ENCODE data around the gene LRP1B. TPM values are rescaled to one million over a fixed set of nuclear protein-coding genes. Genes with fewer than 3 reads are reported as not detected.
"Not testable (repeated sequence)": the region's sequence is repeated elsewhere in the genome, so short reads cannot be mapped to it uniquely, and the experiment has no call there.

LRP1B gene
- polyA plus RNA-seq, 4 donors: 0.92 to 3.7 (median 1.3) TPM

DNA sequence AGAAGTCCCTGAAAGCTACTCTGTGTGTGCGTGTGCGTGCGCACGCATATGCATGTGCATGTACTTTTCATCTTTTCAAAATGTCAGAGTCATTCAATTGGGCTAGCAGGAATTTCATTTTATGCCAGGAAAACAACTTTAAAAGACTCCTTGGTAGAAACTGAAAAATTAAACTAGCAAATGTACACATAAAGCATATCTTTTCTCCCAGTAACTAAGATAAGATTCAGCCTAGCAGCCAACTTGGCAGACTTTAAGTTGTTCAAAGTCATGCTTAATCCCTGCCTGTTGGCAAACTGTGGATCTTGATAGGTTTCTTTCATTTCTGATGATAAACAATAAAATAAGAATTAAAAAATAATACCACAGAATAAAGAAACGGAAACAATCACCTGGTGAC lies 1129.1 kb downstream of the LRP1B start:
- DNase-seq (ENCODE audit: low read depth in 4 of 4, low spot score in 3 of 4): no peak

DNA sequence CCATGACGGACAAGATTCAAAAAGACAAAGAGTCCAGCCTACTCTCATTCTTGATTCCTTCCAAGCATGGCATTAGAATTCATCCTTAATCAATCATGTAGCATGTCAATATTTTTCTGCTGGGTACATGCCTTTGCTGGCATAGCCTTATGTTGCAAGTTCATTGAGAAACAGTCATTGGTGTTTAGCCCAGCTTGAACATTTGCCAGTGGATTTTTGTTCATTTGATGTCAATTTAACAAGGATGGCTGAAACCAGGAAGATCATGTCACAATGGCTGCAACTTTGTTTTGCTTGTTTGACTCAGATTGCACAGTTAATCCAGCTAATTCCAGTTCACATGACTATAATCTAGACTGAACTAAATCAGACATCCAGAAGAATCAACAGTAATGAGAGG lies 1132.2 kb downstream of the LRP1B start:
- DNase-seq (ENCODE audit: low read depth in 4 of 4, low spot score in 3 of 4): no peak

DNA sequence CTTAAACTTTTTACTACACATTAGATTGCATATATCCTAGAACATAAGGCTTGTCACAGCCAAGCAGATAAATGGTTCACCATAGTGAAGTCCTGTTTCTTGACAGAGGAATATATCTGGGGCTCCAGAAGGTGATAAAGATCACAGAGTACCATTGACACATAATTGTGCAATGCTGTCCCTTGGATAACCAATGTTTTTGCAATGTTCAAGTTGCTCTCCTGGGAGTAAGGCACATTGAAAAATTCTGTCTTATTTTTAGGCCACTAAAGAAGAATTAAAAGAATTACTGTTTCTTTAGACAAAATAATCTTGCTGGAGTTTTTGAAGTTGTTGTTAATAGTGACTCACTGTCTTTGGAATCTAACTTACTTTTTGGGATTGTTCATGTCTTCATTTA lies 1132.8 kb downstream of the LRP1B start:
- no peak for DNase-seq (ENCODE audit: low read depth in 4 of 4, low spot score in 3 of 4)

DNA sequence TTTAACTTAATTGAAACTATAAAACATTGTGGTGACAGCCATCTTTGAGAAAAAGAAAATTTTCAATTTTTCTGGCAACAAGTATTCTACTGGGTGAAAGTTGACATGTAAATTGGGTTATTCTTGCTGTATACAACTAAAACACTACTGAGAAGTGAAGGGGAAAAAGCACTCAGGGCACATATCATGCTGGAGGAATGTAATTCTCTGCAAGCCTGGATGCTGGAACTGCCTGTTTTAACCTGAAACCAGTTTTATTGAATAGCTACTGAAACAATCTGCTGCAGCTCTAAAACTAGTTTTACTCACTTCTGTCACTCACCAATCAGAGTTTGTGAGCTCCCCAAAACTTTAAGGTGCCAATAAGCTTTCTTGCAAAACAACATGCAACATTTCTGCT lies 1136.0 kb downstream of the LRP1B start:
- DNase-seq (ENCODE audit: low read depth in 4 of 4, low spot score in 3 of 4): no peak

DNA sequence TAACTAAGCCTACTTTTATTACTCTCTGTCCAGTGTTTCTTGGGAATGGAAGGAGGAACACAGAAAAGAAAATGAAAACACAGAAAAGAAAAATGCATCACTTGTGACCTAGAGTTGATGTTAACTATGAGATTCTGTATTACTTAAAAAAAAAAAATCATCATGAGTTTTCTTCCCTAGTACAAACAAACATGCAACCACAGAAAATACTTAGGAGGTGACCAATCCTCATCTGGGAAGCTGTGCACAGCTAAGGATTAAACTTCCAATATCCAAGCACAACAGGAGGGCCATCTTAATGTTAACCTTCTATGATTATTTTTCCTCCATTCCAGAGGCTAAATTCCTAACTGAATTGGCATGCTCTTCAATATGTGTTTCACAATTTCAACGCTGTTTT lies 1140.4 kb downstream of the LRP1B start:
- no peak for DNase-seq (ENCODE audit: low read depth in 4 of 4, low spot score in 3 of 4)

DNA sequence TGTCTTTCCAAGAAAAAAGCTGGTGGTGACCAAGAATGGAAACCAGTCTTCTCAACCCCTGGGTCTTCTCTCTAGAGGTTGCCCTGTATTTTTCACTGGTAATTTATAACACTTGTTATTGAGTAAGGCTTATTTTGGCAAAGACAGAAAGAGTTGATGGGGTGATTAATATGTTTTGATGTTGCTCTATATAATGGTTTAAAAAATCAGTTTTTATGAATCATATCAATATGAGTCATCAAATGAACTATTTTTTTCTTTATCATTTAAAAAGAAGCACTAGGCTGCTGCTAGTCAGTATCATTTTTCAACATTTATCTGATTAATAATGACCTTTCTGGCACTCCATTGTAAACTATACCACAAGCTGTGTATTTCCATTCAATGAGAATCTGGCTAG lies 1142.2 kb downstream of the LRP1B start:
- DNase-seq (ENCODE audit: low read depth in 4 of 4, low spot score in 3 of 4): no peak

DNA sequence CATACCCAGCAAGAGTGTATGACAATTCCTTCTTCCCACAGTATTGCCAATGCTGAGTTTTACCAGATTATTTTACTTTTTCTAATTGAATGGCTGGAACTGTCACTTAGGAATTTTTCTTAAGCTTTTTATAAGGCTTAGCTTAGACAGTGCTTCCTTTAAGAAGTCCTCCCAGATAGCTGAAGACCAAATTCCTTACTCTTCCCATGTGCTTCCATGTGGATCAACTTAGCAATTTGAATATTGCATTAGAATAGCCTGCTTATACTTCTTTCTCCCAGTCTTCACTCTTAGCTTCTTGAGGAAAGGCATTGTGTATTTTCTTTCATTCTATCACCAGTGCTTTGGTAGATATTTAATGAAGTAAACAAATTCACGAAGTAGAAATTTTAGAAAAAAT lies 1144.4 kb downstream of the LRP1B start:
- DNase-seq (ENCODE audit: low read depth in 4 of 4, low spot score in 3 of 4): no peak

DNA sequence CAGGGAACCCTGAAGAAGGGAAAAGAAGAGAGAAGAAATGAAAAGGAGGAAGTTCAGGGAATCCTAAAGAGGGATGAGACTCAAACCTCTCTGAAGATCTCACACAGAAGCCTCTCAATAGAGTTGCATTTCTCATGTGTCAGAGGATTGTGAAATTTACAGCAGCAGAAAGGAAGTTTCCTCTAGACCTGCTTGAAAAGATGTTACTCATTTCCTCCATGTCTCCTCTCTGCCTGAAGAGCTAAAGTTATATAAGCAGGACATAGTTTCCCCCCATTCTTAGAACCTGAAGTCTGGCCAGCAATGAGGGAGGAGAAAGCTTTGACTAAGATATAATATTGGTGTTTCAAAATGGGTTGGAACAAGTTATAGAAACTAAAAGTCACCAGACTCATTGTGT lies 1155.6 kb downstream of the LRP1B start:
- DNase-seq (ENCODE audit: low read depth in 4 of 4, low spot score in 3 of 4): no peak

DNA sequence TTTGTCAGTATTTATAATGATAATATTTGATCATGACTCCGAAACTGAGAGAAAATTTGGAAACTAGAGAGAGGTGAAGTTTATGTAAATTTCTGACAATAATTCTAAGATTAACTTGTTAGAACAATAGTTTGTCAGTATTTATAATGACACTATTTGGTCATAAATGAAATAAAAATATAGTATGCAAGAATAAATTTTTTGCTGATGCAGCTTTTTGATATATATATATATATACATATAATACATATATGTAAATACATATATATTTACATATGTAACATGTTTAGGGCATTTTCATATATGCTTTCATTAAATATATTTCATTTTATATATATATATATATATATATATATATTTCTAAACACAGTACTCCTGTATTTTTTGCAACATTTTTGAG lies 1158.1 kb downstream of the LRP1B start:
- no peak for DNase-seq (ENCODE audit: low read depth in 4 of 4, low spot score in 3 of 4)

DNA sequence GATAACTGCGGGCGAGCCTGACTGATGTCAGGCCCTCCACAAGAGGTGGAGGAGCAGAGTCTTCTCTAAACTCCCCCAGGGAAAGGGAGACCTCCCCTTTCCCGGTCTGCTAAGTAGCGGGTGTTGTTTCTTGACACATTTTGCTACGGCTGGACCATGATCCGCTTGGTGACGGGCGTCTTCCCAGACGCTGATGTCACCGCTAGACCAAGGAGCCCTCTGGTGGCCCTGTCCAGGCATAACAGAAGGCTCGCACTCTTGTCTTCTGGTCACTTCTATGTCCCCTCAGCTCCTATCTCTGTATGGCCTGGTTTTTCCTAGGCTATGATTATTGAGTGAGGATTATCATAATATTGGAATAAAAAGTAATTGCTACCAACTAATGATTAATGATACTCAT lies 1166.5 kb downstream of the LRP1B start:
- DNase-seq (ENCODE audit: low read depth in 4 of 4, low spot score in 3 of 4): not testable (repeated sequence)

DNA sequence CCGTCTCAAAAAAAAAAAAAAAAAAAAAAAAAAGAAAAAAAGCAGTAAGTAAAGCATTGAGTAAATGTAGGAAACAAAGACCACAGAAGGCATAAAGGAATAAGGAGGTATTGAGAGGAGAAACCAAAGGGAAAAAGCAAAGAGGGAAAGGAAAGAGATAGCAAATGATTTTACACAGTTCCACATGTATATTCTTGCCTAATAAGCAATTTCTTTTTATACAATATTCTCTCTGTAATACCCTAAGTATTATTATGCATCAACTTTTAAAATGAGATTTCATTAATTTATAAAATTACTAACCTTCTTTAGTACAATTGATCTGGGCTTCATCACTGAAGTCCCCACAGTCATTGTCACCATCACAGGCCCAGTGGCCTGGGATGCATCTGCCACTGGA lies 1180.9 kb downstream of the LRP1B start:
- no peak for DNase-seq (ENCODE audit: low read depth in 4 of 4, low spot score in 3 of 4)

DNA sequence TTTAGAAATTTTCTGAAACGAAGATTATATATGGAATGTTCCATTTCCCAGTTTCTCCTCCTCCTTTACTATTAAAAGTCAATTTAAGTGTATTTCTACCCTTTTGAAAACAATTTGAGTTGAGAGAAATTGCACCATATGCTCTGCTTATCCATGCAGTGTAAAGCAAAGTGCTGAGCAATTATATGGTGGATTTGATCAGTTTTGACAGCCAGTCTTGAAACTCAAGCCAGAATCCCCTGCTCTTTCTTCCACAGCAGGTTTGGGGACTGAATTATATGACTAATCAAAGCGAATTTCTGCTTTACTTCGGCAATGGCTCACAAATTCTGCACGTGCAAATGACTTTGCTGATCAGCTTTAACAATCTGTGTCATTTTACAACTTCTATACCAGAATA lies 1183.6 kb downstream of the LRP1B start:
- DNase-seq (ENCODE audit: low read depth in 4 of 4, low spot score in 3 of 4): no peak

DNA sequence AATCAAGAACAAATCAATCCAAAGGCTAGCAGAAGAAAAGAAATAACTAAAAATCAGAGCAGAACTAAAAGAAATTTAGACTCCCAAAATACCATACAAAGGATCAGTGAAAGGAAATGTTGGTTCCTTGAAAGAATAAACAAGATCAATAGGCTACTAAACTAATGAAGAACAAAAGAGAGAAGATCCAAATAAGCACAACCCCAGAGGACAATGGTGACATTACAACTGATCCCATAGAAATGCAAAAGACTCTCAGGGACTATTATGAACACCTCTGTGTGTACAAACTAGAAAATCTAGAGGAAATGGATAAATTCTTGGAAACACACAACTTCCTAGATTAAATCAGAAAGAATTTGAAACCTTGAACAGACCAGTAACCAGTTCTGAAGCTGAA lies 1186.9 kb downstream of the LRP1B start:
- DNase-seq (ENCODE audit: low read depth in 4 of 4, low spot score in 3 of 4): no peak

DNA sequence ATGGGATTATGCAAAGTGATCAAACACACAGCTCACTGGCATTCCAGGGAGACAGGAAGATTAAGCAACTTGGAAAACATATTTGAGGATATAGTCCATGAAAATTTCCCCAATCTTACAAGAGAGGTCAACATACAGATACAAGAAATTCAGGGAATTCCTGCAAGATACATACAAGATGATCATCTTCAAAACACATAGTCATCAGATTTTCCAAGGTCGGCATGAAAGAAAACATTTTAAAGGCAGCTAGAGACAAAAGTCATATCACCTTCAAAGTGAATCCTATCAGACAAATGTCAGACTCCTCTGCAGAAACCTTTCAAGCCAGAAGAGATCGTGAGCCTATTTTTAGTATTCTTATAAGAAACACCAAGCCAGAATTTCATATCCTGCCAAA lies 1188.5 kb downstream of the LRP1B start:
- no peak for DNase-seq (ENCODE audit: low read depth in 4 of 4, low spot score in 3 of 4)

DNA sequence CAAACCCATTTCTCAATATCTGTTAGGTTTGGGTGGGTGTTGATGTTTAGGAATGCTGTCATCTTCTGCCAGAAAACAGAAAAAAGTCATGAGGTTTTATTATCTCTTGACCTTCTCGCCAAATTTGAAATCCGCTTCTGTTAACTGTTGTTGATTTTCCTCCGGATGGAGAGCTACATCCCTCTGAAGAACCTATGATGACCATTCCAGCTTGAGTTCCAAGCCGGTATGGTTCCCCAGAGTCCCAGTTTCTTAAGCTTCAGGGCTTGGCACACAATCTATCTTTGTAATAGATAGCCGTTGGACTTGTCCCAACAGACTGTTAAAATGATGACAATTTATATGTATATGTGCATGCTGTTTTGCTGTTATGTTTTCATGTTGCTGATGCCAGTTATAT lies 1201.0 kb downstream of the LRP1B start:
- peak in 2 of 4 donors; percentile 3 to 12 for DNase-seq (ENCODE audit: low read depth in 4 of 4, low spot score in 3 of 4)

DNA sequence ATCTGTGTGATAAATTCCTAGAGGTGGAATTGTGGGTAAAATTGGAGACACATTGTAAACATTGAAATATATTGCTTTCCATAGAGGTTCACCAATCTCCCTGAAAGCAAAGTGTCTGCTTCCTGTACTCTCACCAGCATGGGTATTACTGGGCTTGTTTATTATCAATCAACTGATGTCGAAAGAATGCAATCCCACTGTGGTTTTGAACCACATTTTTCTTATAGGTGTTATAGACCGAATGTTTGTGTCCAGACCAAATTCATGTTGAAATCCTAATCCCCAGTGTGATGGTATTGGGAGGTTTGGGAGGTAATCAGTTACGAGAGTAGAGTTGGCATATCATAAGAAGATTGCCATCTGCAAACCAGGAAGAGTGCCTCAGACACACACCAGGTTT lies 1212.4 kb downstream of the LRP1B start:
- DNase-seq (ENCODE audit: low read depth in 4 of 4, low spot score in 3 of 4): no peak

DNA sequence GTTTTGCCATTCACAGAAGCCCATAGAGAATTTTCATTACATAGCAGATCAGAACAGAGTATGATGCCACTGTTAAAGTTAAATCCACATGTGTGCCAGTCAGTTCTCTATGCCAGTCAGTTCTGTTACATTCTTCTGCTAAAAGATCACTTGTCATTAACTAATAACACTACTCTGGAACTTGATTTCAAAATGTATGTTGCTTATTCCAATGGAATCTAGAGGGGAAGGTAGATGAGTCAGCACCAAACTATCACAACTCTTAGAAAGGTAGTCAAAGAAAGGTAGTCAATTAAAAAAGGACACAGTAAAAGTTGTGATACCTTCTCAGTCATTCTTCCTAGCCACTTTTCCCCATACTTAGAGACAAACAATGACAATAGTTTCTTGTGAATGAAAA lies 1214.4 kb downstream of the LRP1B start:
- DNase-seq (ENCODE audit: low read depth in 4 of 4, low spot score in 3 of 4): no peak

DNA sequence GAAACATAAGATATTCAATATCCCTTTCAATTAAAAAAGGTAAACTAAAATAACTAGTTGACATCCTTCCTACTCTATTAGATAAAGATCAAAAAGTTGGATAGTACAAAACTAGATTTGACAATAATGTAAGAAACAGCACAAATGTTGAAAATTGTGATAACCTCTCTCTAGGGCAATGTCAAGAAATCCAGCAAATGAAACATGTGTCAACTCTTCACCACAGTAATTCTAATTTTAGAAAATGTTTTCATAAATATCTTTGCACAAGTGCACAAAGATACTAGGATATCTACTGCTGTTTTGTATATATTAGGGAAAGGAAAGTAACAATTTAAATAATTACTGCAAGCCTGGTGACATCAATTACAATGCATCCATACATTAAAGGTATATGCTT lies 1220.1 kb downstream of the LRP1B start:
- DNase-seq (ENCODE audit: low read depth in 4 of 4, low spot score in 3 of 4): no peak

DNA sequence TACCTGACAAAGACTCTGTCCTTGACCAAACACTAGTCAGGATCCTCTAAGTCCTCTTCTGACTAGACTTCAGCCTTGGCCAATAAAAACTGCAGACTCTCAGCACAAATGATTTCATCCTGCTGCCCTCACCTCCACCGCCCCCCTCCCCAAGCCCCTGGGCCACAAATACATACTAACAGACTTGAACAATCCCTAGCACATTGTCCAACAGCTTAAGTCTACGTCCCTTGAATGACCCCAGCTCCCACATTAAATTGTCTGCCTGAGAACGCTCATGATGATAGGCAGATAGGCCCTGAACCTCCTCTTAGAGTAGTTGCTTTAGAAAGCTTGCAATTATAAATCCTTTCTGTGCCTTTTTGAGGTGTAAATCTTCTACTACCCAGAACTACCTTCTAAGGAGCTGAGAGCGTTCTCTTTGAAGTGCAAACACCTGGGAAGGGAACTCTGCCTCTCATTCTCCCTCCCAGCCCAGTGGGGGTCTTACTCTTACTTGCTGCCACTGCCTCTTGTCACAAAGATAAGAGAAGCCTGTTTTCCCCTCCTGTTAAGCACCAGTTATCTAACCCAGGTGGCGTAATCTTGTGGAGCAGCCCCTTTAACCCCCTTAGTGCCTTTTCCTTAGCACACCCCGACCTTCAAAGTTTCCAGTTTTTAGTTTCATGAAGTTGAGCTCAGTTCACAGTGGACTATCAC lies 1225.6 kb downstream of the LRP1B start:
- DNase-seq (ENCODE audit: low read depth in 4 of 4, low spot score in 3 of 4): peak in 1 of 4 donors; percentile 5

DNA sequence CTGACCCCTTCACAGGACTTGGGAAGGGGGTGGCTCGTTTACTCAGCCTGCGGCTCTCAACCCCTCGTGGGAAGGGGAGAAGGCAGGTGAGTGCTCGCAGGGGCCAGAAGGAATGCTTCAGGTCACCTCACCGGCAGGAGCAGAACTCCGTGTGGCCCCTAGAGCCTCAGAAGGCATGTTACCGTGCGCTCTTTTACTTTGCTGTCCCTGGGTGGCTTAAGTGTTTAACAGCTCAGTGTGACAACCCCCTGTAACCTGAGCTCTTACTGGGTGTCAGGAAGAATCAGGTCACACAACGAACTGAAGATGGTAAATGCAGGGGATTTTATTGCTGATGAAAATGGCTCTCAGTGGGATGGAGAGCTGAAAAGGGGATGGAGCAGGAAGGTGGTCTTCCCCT lies 1235.4 kb downstream of the LRP1B start:
- no peak for DNase-seq (ENCODE audit: low read depth in 4 of 4, low spot score in 3 of 4)

DNA sequence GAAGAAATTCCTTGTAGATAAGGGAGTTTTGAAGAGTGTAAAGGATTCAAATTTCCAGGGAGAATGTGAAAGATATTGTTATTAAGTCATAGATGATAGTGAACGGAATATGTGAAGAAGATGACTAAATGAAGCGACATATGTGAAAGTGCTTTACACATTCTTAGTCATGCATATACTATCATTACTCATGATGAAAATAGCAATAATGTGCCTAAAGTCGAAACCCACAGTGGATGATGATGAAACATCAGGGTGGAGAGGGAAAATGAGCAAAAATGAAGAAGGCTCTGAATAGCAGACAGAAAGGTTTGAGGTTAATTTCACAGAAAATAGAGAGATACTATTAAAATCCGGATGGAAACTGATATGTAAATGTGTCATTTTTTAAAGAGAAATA lies 1237.1 kb downstream of the LRP1B start:
- DNase-seq (ENCODE audit: low read depth in 4 of 4, low spot score in 3 of 4): no peak

DNA sequence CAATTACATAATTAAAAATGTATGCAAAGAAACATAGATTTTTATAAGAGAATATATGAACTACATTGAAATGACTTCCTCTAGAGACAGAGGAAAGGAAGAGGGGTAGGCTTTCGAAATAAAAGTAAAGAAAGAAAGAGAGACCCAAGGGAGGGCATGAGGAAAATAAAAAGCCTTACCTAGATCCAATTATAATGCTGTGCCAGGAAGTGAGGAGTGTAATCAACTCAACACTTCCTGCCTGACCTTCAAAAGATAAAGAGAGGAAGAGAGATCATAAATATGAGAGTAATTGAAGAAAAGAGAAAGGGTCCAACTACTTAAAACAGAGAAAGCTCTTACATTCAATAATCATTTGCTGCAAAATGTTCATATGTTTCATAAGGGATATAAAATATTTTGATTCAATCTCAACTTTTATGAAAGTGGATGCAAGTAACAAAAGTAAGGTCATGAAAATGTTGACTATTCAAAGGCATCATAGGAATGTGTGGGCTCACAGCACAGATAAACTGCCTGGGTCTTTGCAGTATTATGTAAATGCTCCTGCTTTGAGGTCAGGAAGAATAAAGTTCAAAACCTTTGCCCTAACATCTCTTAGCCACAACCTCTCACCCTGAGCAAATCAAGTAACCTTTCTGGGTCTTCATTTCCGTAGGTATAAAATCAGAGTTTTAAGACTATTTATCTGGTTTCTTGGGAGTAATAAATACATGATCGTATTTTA lies 1237.7 kb downstream of the LRP1B start:
- DNase-seq (ENCODE audit: low read depth in 4 of 4, low spot score in 3 of 4): no peak

DNA sequence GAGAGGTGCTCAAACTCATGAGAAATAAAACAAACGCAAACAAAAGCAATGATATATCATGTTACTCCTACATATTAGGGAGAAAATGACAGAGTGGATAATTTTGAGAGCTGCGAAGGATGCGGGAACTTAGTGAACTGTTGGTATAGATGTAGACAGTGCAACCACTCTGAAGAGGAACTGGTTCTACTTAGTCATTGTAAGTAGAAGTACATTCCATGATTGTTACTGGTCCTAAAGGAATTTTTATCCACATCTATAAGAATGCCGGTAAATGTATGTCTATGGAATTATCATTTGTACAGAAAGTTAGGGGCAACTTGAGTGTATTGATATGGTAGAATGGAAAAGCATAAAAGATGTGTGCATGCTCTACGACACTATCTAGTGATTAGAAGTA lies 1238.4 kb downstream of the LRP1B start:
- no peak for DNase-seq (ENCODE audit: low read depth in 4 of 4, low spot score in 3 of 4)

All from left renal pelvis (tissue), 4 donors.